HL-60 (cell line): ENCODE measurements around the gene TMEM163.

Source experiments
- DNase-seq, 2 experiments: peaks; one replicate each; pipeline ENCODE4 v3.0.0-alpha.2; 2010 to 2020; ENCODE audit warnings: low read depth in 1 of 2, low spot score in 1 of 2
- H3K27ac ChIP-seq: fragments of 250-450 bp; sonication (Bioruptor Pico); replicated peaks from 2 replicates; pipeline ENCODE4 v1.5.1; 2020; ENCODE audit warnings: mild to moderate bottlenecking, moderate library complexity
- H3K27me3 ChIP-seq: fragments of 250-450 bp; sonication (Bioruptor Pico); 2 replicates; pipeline ENCODE4 v1.5.1; 2021; ENCODE audit warnings: mild to moderate bottlenecking, moderate library complexity; ENCODE audit not compliant: insufficient read depth, poor library complexity, severe bottlenecking
- H3K4me3 ChIP-seq: replicated peaks from 2 replicates; pipeline ENCODE4 v1.5.1; 2011; ENCODE audit warnings: mild to moderate bottlenecking, control low read depth, low read length; ENCODE audit not compliant: insufficient read depth
- GABPA ChIP-seq: IDR thresholded peaks from 2 replicates; pipeline ENCODE4 v1.6.1; 2012; ENCODE audit warnings: low read depth
- POLR2AphosphoS5 ChIP-seq: IDR thresholded peaks from 2 replicates; pipeline ENCODE4 v1.6.1; 2012; ENCODE audit warnings: low read depth
- SPI1 ChIP-seq: IDR thresholded peaks from 2 replicates; pipeline ENCODE4 v1.6.1; 2012; ENCODE audit warnings: low read depth, mild to moderate bottlenecking, borderline replicate concordance
- TF ChIP-seq, protein P1 (sequence below): IDR thresholded peaks from 2 replicates; pipeline ENCODE4 v1.6.1; 2012; ENCODE audit warnings: low read depth; ENCODE audit not compliant: insufficient replicate concordance
- TF ChIP-seq, protein P2 (sequence below): IDR thresholded peaks from one replicate; pipeline ENCODE4 v1.5.1; 2011; ENCODE audit warnings: low read length, control low read depth, inconsistent platforms; ENCODE audit not compliant: insufficient read depth

TMEM163 gene

DNA sequence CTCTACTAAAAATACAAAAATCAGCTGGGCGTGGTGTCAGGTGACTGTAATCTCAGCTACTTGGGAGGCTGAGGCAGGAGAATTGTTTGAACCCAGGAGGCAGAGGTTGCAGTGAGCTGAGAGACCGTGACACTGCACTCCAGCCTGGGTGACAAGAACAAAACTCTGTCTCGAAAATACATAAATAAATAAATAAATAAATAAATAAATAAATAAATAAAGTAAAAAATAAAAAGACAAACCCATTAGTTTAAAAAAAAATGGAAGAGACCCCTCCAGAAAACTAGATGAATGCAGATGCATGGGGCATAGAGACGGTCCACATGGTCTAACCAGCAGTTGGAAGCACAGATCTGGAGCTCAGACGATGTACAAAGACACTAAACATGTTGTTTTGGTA is 18.1 kb downstream of the TMEM163 start:
- no peak overlapping the region for H3K27ac ChIP-seq
- no peak overlapping the region for H3K4me3 ChIP-seq
- peaks cover 9% of the 10 kb centered on the region for H3K27me3 ChIP-seq
- TF ChIP-seq SPI1: no peak
- TF ChIP-seq, protein P1, sequence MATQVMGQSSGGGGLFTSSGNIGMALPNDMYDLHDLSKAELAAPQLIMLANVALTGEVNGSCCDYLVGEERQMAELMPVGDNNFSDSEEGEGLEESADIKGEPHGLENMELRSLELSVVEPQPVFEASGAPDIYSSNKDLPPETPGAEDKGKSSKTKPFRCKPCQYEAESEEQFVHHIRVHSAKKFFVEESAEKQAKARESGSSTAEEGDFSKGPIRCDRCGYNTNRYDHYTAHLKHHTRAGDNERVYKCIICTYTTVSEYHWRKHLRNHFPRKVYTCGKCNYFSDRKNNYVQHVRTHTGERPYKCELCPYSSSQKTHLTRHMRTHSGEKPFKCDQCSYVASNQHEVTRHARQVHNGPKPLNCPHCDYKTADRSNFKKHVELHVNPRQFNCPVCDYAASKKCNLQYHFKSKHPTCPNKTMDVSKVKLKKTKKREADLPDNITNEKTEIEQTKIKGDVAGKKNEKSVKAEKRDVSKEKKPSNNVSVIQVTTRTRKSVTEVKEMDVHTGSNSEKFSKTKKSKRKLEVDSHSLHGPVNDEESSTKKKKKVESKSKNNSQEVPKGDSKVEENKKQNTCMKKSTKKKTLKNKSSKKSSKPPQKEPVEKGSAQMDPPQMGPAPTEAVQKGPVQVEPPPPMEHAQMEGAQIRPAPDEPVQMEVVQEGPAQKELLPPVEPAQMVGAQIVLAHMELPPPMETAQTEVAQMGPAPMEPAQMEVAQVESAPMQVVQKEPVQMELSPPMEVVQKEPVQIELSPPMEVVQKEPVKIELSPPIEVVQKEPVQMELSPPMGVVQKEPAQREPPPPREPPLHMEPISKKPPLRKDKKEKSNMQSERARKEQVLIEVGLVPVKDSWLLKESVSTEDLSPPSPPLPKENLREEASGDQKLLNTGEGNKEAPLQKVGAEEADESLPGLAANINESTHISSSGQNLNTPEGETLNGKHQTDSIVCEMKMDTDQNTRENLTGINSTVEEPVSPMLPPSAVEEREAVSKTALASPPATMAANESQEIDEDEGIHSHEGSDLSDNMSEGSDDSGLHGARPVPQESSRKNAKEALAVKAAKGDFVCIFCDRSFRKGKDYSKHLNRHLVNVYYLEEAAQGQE: no peak
- no peak for TF ChIP-seq POLR2AphosphoS5
- no peak for DNase-seq

DNA sequence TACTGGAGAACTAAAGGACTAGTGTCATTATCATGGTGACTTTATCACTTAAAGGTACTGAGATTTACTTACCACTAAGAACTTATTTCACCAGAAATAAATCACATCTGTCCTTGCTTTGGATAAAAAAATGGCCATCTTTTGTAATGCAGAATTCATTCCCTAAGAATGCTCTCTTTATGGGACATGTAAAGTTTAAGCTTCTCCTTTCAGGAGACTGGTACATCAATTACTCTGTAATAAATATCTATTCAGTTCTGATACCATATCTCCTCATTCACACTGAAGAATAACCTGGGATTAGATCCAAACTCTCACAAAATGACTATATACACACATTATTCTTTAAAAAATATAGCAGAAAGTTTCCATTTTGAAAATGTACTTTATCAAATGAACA is 24.4 kb downstream of the TMEM163 start:
- H3K4me3 ChIP-seq: no peak overlapping the region
- no peak for DNase-seq
- H3K27ac ChIP-seq: no peak overlapping the region
- no peak for TF ChIP-seq GABPA
- TF ChIP-seq POLR2AphosphoS5: no peak
- H3K27me3 ChIP-seq: no peaks in the 10 kb centered on the region

DNA sequence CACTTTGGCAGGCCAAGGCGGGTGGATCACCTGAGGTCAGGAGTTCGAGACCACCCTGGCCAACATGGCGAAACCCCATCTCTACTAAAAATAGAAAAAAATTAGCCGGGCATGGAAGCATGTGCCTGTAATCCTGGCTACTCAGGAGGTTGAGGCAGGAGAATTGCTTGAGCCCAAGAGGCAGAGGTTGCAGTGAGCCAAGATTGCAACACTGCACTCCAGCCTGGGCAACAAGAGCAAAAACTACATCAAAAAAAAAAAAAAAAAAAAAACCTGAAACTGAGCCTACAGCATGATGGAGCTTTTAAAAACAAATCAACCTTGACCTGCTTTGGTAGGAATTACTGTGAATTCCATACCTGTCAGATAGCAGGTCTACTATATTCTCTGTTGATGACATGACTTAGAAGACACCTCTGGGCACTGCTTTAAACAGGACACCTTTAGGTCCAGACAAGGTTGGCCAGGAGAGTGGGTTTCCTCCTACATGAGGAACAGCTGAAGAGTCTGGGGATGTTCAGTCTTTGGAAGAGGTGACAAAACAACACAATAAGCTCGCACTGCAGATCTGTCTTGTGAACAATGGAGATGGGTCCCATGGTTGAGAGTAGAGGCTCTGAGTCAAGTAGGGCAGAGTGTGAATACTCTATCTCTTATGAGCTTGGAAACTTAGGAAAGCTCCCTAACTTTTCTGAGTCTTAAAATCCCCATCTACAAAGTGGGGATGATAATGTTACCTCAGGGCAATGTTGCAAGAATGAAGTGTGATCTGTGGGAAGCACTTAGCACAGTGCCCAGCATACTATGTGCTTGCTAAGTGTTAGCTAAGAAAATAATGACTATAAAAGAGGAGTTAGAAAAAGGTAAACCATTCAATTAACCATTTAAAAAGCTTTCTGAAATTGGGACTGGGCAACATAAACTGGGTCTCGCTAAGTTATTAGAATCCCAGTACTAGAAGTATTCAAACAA is 25.2 kb downstream of the TMEM163 start:
- Histone ChIP-seq H3K4me3 (no peak overlapping the region), H3K27ac (no peak overlapping the region), H3K27me3 (no peaks in the 10 kb centered on the region)
- TF ChIP-seq POLR2AphosphoS5: no peak
- TF ChIP-seq, protein P2, sequence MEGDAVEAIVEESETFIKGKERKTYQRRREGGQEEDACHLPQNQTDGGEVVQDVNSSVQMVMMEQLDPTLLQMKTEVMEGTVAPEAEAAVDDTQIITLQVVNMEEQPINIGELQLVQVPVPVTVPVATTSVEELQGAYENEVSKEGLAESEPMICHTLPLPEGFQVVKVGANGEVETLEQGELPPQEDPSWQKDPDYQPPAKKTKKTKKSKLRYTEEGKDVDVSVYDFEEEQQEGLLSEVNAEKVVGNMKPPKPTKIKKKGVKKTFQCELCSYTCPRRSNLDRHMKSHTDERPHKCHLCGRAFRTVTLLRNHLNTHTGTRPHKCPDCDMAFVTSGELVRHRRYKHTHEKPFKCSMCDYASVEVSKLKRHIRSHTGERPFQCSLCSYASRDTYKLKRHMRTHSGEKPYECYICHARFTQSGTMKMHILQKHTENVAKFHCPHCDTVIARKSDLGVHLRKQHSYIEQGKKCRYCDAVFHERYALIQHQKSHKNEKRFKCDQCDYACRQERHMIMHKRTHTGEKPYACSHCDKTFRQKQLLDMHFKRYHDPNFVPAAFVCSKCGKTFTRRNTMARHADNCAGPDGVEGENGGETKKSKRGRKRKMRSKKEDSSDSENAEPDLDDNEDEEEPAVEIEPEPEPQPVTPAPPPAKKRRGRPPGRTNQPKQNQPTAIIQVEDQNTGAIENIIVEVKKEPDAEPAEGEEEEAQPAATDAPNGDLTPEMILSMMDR: no peak
- TF ChIP-seq, protein P1: no peak
- TF ChIP-seq SPI1: no peak
- TF ChIP-seq GABPA: no peak
- no peak for DNase-seq

DNA sequence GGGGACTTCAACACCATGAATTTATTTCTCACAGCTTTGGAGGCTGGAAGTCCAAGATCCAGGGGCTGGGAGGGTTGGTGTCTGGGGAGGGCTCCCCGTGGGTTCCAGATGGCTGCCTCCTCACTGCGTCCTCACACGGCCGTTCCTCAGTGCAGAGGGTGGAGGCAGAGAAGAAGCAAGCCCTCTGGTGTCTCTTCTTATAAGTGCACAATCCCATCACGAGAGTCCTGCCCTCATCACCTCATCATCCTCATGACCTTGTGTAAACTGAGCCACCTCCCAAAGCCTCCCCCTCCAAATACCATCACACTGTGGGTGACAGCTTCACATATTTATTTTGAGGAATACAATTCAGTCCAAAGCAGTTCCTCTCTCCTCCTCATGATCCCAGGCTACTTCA is 26.3 kb downstream of the TMEM163 start:
- TF ChIP-seq, protein P2: peak; percentile 3
- no peak for TF ChIP-seq GABPA

More for the DNA sequence above, 26.3 kb downstream of the TMEM163 start:
- Histone ChIP-seq H3K27ac (no peak overlapping the region), H3K27me3 (no peaks in the 10 kb centered on the region), H3K4me3 (no peak overlapping the region)
- DNase-seq: no peak
